Fibroblast of upper back skin (primary cell): ENCODE data around the gene LRP11.
A peak's percentile ranks its signal among the peaks of the same experiment; 100 is the strongest.
"Not testable (repeated sequence)": the region's sequence is repeated elsewhere in the genome, so short reads cannot be mapped to it uniquely, and the experiment has no call there.

Experiments
- DNase-seq: peaks from one replicate; pipeline ENCODE4 v3.0.0-alpha.2; 2013

The LRP11 gene

GRCh38 chr6:149846321-149846720, 17.8 kb downstream of the LRP11 start:
- DNase-seq, result peak; percentile 91

- DNase-seq, result no peak
Observed at GRCh38 chr6:149845549-149845948, 18.6 kb downstream of the LRP11 start.

GRCh38 chr6:149844480-149844879, 19.7 kb downstream of the LRP11 start:
- DNase-seq, result no peak

GRCh38 chr6:149844036-149844435, 20.1 kb downstream of the LRP11 start:
- DNase-seq, result not testable (repeated sequence)

- no peak for DNase-seq
Observed at GRCh38 chr6:149843051-149843633, 21.0 kb downstream of the LRP11 start.

GRCh38 chr6:149842331-149842730, 21.8 kb downstream of the LRP11 start:
- DNase-seq, result no peak

GRCh38 chr6:149840345-149841075, 23.6 kb downstream of the LRP11 start:
- DNase-seq, result peak; percentile 63

- peak; percentile 68 for DNase-seq
Observed at GRCh38 chr6:149834513-149835481, 29.4 kb downstream of the LRP11 start.

- DNase-seq, result no peak
Observed at GRCh38 chr6:149833651-149834050, 30.5 kb downstream of the LRP11 start.

GRCh38 chr6:149831308-149831820, 32.8 kb downstream of the LRP11 start:
- DNase-seq, result no peak

- peak; percentile 63 for DNase-seq
Observed at GRCh38 chr6:149830731-149831307, 33.3 kb downstream of the LRP11 start.

GRCh38 chr6:149825292-149825691, 38.9 kb downstream of the LRP11 start:
- DNase-seq, result no peak

- DNase-seq, result no peak
Observed at GRCh38 chr6:149823013-149823412, 41.1 kb downstream of the LRP11 start.

- no peak for DNase-seq
Observed at GRCh38 chr6:149821492-149821891, 42.7 kb downstream of the LRP11 start.

- no peak for DNase-seq
Observed at GRCh38 chr6:149820506-149820905, 43.7 kb downstream of the LRP11 start.

- DNase-seq, result no peak
Observed at GRCh38 chr6:149815788-149816187, 48.4 kb downstream of the LRP11 start.

GRCh38 chr6:149813351-149813750, 50.8 kb downstream of the LRP11 start:
- no peak for DNase-seq

- no peak for DNase-seq
Observed at GRCh38 chr6:149809798-149810197, 54.4 kb downstream of the LRP11 start.

- DNase-seq, result peak; percentile 5
Observed at GRCh38 chr6:149806127-149806526, 58.0 kb downstream of the LRP11 start.

GRCh38 chr6:149783551-149783950, 80.6 kb downstream of the LRP11 start:
- no peak for DNase-seq

GRCh38 chr6:149782337-149782736, 81.8 kb downstream of the LRP11 start:
- no peak for DNase-seq

GRCh38 chr6:149781715-149782114, 82.4 kb downstream of the LRP11 start:
- no peak for DNase-seq

- DNase-seq, result no peak
Observed at GRCh38 chr6:149779644-149779963, 84.6 kb downstream of the LRP11 start.
